Neural progenitor cell (in vitro differentiated cells): Measurements from ENCODE around the gene KCTD14.

Source experiments
- CTCF ChIP-seq: fragments of 200-600 bp; sonication (generic); IDR thresholded peaks from 2 replicates; pipeline ENCODE4 v1.5.1; 2017; ENCODE audit warnings: antibody characterized with exemption, mild to moderate bottlenecking
- EZH2 ChIP-seq: fragments of 200-600 bp; sonication (generic); IDR thresholded peaks from 2 replicates; pipeline ENCODE4 v1.6.1; 2017; ENCODE audit warnings: antibody characterized with exemption, mild to moderate bottlenecking, moderate library complexity

GRCh38 chr11:77993902-77994301 is 29.2 kb downstream of the KCTD14 start:
- TF ChIP-seq CTCF (no peak), EZH2 (no peak)
